Esophagus muscularis mucosa (tissue), 4 donors: ENCODE data around the gene NID1. TPM values are rescaled to one million over a fixed set of nuclear protein-coding genes. Genes with fewer than 3 reads are reported as not detected.

ENCODE experiments used
- DNase-seq: peaks from one replicate; pipeline ENCODE4 v3.0.0-alpha.2; 2017; ENCODE audit errors: extremely low spot score
- H3K27ac ChIP-seq, 4 donors: fragments of 200-600 bp; sonication (generic); replicated peaks in 1 of 4; 1 replicate in 3 of 4; 2 replicates in 1 of 4; pipeline ENCODE4 v1.5.1; 2016 to 2019; ENCODE audit warnings: mild to moderate bottlenecking in 1 of 4
- H3K27me3 ChIP-seq, 4 donors: fragments of 200-600 bp; sonication (generic); one replicate each; pipeline versions ENCODE4 v1.5.1 to v1.6.0; 2016 to 2019
- H3K36me3 ChIP-seq, 4 donors: fragments of 200-600 bp; sonication (generic); one replicate each; pipeline ENCODE4 v1.5.1; 2016 to 2019
- H3K4me1 ChIP-seq, 4 donors: fragments of 200-600 bp; sonication (generic); one replicate each; pipeline ENCODE4 v1.5.1; 2016 to 2019
- H3K4me3 ChIP-seq, 4 donors: fragments of 200-600 bp; sonication (generic); 1 replicate in 2 of 4; 2 replicates in 2 of 4; pipeline ENCODE4 v1.5.1; 2016 to 2019; ENCODE audit warnings: mild to moderate bottlenecking in 4 of 4, moderate library complexity in 1 of 4
- H3K9me3 ChIP-seq, 4 donors: fragments of 200-600 bp; sonication (generic); 1 replicate in 3 of 4; 2 replicates in 1 of 4; pipeline ENCODE4 v1.5.1; 2016 to 2019
- EP300 ChIP-seq: sonication (generic); formaldehyde crosslinking; IDR thresholded peaks from one replicate; pipeline ENCODE4 v1.6.1; 2017; ENCODE audit warnings: antibody characterized with exemption
- POLR2A ChIP-seq: fragments of 450-650 bp; IDR thresholded peaks from one replicate; pipeline ENCODE4 v1.6.1; 2017; ENCODE audit warnings: antibody characterized with exemption, moderate library complexity, mild to moderate bottlenecking, low read depth
- POLR2AphosphoS5 ChIP-seq, 2 donors: sonication (generic); formaldehyde crosslinking; IDR thresholded peaks; one replicate each; pipeline ENCODE4 v1.6.1; 2017; ENCODE audit warnings: antibody characterized with exemption in 2 of 2
- WGBS: methylation state at CpG from one replicate; pipeline ENCODE4 v1.1.5; 2018; 5-methylcytosine and 5-hydroxymethylcytosine counted together
- intact Hi-C: fragments of 100-400 bp; cut with DNase I; formaldehyde crosslinking; loops from one replicate; pipeline ENCODE4 v1.15.1; 2023
- total RNA-seq, 4 donors: library from RNA; depleted of rRNA; stranded (reverse); fragments of >200 nt; gene quantifications; one replicate each; pipeline versions ENCODE4 v1.1.0 to v1.2.1, GENCODE V29; 2016
- TF ChIP-seq, protein P1 (sequence below), 3 experiments: fragments of 200-600 bp in 2 of 3; fragments of 450-650 bp in 1 of 3; sonication (generic) in 2 of 3; IDR thresholded peaks; one replicate each; pipeline ENCODE4 v1.5.1; 2017 to 2019; ENCODE audit warnings: antibody characterized with exemption in 3 of 3, mild to moderate bottlenecking in 2 of 3, moderate library complexity in 1 of 3

Gene NID1
- total RNA-seq, 4 donors from 2014 or later: 187 to 390 (median 287) TPM

DNA sequence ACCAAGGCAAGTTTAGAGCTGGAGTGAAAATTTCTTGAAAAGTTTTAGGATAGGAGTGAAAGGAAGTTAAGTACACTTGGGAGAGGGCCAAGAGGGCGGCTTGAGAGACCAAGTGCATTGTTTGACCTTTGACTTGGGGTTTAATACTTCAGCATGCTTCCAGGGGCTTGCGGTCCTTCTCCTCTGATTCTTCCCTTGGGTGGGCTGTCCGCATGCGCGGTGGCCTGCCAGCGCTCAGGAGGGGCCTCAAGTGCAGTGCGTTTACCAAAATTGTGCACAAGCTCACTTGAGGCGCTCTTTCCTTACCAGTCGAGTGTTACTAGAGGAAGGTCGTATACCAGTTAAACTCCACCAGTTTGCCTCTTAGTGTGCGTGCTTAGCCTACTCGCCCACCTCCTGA lies 106.9 kb downstream of the NID1 start:
- Histone ChIP-seq H3K4me3 (no peak overlapping the region), H3K4me1 (peaks cover 0 to 3% (median 0%) of the 10 kb centered on the region in 4 donors), H3K27ac (no peak overlapping the region), H3K27me3 (no peaks in the 10 kb centered on the region), H3K9me3 (no peaks in the 10 kb centered on the region), H3K36me3 (no peaks in the 10 kb centered on the region)
- 96% methylated on average over 11 of the region's 12 CpGs for WGBS
- TF ChIP-seq POLR2AphosphoS5 (IDR thresholded peaks at IDR 0.05): no peak
- TF ChIP-seq, protein P1, sequence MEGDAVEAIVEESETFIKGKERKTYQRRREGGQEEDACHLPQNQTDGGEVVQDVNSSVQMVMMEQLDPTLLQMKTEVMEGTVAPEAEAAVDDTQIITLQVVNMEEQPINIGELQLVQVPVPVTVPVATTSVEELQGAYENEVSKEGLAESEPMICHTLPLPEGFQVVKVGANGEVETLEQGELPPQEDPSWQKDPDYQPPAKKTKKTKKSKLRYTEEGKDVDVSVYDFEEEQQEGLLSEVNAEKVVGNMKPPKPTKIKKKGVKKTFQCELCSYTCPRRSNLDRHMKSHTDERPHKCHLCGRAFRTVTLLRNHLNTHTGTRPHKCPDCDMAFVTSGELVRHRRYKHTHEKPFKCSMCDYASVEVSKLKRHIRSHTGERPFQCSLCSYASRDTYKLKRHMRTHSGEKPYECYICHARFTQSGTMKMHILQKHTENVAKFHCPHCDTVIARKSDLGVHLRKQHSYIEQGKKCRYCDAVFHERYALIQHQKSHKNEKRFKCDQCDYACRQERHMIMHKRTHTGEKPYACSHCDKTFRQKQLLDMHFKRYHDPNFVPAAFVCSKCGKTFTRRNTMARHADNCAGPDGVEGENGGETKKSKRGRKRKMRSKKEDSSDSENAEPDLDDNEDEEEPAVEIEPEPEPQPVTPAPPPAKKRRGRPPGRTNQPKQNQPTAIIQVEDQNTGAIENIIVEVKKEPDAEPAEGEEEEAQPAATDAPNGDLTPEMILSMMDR (IDR thresholded peaks at IDR 0.05): no peak
- TF ChIP-seq POLR2A: no peak
- TF ChIP-seq EP300: no peak
- DNase-seq: no peak
- intact Hi-C loops: no loop called here

DNA sequence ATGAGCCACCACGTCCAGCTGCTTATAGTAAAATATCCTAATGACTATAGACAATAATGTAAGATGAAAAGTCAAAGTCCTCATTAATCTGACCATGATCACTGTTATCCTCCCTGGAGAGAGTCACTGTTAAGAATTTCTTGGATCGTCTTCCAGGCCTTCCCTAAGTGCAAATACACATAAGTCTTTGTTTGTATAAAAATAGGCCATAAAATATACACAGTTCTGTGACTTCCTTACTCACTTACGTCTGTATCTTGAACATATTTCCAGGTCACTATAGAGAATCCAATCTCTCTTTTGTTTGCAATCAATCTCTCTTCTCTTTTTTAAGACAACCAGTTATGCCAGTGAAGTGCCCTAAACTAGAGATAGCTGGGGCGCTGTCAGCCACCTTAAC lies 109.1 kb downstream of the NID1 start:
- no peak for DNase-seq
- Histone ChIP-seq H3K4me1 (peaks cover 0 to 3% (median 0%) of the 10 kb centered on the region in 4 donors), H3K27me3 (no peaks in the 10 kb centered on the region), H3K4me3 (no peak overlapping the region), H3K9me3 (no peaks in the 10 kb centered on the region), H3K27ac (no peak overlapping the region), H3K36me3 (no peaks in the 10 kb centered on the region)
- 41% methylated on average over 4 of the region's 4 CpGs for WGBS
- TF ChIP-seq, protein P1 (IDR thresholded peaks at IDR 0.05): no peak
- TF ChIP-seq POLR2A (no peak), POLR2AphosphoS5 (IDR thresholded peaks at IDR 0.05) (no peak), EP300 (no peak)
- intact Hi-C loops: no loop called here

DNA sequence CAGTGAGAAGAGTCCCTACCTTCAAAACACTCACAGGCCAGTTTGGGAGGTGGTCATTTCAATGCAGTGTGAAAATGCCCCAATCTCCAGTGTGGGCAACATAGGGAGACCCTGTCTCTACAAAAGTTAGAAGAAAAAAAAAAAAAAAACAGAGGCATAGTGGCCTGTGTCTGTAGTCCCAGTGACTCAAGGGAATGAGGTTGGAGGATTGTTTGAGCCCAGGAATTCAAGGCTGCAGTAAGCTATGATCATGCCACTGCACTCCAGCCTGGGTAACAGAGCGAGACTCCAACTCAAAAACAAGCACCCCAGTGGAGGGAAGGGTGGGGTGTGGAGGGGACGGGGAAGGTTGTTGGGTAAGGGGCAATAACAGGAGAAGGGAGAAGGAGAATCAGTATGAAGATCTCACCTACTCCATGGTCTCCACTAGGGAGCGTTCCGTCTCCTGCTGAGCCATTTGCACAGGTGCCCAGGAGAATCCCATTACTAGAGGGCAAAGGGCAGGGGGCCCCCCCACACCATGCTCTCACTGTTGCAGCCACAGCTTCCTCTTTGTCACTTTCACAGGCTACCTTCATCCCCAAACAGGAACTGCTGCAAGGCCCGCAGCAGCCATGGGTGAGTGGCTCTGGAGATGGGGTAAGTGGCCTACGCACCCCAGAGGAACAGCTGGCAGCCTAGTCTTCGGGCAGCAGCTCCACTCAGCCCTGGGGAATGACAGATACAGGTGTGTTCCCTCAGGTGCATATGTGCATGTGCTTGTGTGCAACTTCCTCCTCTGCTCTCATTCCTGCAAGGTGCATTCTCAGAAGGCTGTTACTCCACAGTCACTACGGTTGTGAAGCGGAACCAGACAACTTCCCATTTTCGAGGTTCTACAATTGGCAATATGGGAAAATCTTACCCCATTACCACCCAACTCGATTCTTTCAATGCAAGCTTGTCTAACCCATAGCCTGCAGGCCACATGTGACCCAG lies 110.3 kb downstream of the NID1 start:
- H3K9me3 ChIP-seq: no peaks in the 10 kb centered on the region
- peaks cover 0 to 3% (median 0%) of the 10 kb centered on the region in 4 donors for H3K4me1 ChIP-seq
- no peak overlapping the region for H3K27ac ChIP-seq
- DNase-seq: no peak
- WGBS: 81% methylated on average over 11 of the region's 11 CpGs
- intact Hi-C loops: no loop called here
- H3K36me3 ChIP-seq: no peaks in the 10 kb centered on the region
- no peak for TF ChIP-seq EP300
- no peak for TF ChIP-seq POLR2AphosphoS5 (IDR thresholded peaks at IDR 0.05)
- no peak for TF ChIP-seq POLR2A
- TF ChIP-seq, protein P1 (IDR thresholded peaks at IDR 0.05): no peak
- no peaks in the 10 kb centered on the region for H3K27me3 ChIP-seq
- H3K4me3 ChIP-seq: no peak overlapping the region

DNA sequence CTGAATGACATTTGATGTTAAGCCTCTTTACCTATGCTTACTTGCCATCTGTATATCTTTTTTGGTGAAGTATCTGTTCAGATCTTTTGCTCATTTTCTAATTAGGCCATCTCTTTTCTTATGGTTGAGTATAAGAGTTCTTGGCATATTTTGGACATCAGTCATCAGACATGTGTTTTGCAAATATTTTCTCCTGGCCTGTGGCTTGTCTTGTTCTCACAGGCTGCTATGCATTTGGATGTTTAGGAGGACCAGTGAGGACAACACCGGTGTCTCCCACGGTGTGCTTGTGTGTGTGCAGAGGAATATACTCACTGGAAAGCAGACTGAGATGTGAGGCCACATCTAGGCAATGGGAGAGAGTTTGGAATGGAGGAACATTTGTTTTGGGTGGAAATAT lies 111.1 kb downstream of the NID1 start:
- no peak for DNase-seq
- peaks cover 0 to 3% (median 0%) of the 10 kb centered on the region in 4 donors for H3K4me1 ChIP-seq
- intact Hi-C loops: no loop called here
- no peaks in the 10 kb centered on the region for H3K36me3 ChIP-seq
- no peaks in the 10 kb centered on the region for H3K9me3 ChIP-seq
- no peak overlapping the region for H3K27ac ChIP-seq
- no peaks in the 10 kb centered on the region for H3K27me3 ChIP-seq
- H3K4me3 ChIP-seq: no peak overlapping the region
- TF ChIP-seq POLR2AphosphoS5 (IDR thresholded peaks at IDR 0.05) (no peak), EP300 (no peak), POLR2A (no peak)
- TF ChIP-seq, protein P1 (IDR thresholded peaks at IDR 0.05): no peak
- WGBS: 92% methylated on average over 2 of the region's 2 CpGs
